HEK293 (cell line): ENCODE results near the gene CDC25C.

Experiments used
- EGR2 ChIP-seq: fragments of 450-650 bp; formaldehyde crosslinking; IDR thresholded peaks from 2 replicates; pipeline ENCODE4 v1.5.1; 2016; ENCODE audit warnings: low read depth, missing biosample characterization, missing genetic modification characterization
- GLIS2 ChIP-seq: fragments of 450-650 bp; formaldehyde crosslinking; IDR thresholded peaks from 2 replicates; pipeline ENCODE4 v1.5.1; 2016; ENCODE audit warnings: missing biosample characterization, missing genetic modification characterization
- KLF1 ChIP-seq: fragments of 450-650 bp; formaldehyde crosslinking; IDR thresholded peaks from 2 replicates; pipeline ENCODE4 v1.5.1; 2016; ENCODE audit warnings: missing biosample characterization, missing genetic modification characterization
- KLF16 ChIP-seq: fragments of 450-650 bp; formaldehyde crosslinking; IDR thresholded peaks from 2 replicates; pipeline ENCODE4 v1.5.1; 2017; ENCODE audit warnings: missing biosample characterization, missing genetic modification characterization
- KLF7 ChIP-seq: fragments of 450-650 bp; formaldehyde crosslinking; IDR thresholded peaks from 2 replicates; pipeline ENCODE4 v1.5.1; 2016; ENCODE audit warnings: missing biosample characterization, missing genetic modification characterization, borderline replicate concordance
- PRDM1 ChIP-seq: fragments of 450-650 bp; formaldehyde crosslinking; IDR thresholded peaks from 2 replicates; pipeline ENCODE4; 2016; ENCODE audit warnings: missing biosample characterization, missing genetic modification characterization
- SCRT1 ChIP-seq: fragments of 450-650 bp; formaldehyde crosslinking; IDR thresholded peaks from 2 replicates; pipeline ENCODE4 v1.5.1; 2016; ENCODE audit warnings: missing biosample characterization, missing genetic modification characterization, borderline replicate concordance
- SCRT2 ChIP-seq: fragments of 450-650 bp; formaldehyde crosslinking; IDR thresholded peaks from 2 replicates; pipeline ENCODE4 v1.5.1; 2016; ENCODE audit warnings: missing biosample characterization, missing genetic modification characterization
- YY2 ChIP-seq: fragments of 450-650 bp; formaldehyde crosslinking; IDR thresholded peaks from 2 replicates; pipeline ENCODE4 v1.5.1; 2016; ENCODE audit warnings: missing biosample characterization, missing genetic modification characterization
- ZBTB48 ChIP-seq: fragments of 450-650 bp; formaldehyde crosslinking; IDR thresholded peaks from 2 replicates; pipeline ENCODE4 v1.5.1; 2016; ENCODE audit warnings: missing biosample characterization, missing genetic modification characterization
- ZFP69B ChIP-seq: fragments of 450-650 bp; formaldehyde crosslinking; IDR thresholded peaks from 2 replicates; pipeline ENCODE4 v1.5.1; 2016; ENCODE audit warnings: missing biosample characterization, missing genetic modification characterization
- ZNF146 ChIP-seq: fragments of 450-650 bp; formaldehyde crosslinking; IDR thresholded peaks from 2 replicates; pipeline ENCODE4 v1.5.1; 2016; ENCODE audit warnings: missing biosample characterization, missing genetic modification characterization
- ZNF211 ChIP-seq: fragments of 450-650 bp; formaldehyde crosslinking; IDR thresholded peaks from 2 replicates; pipeline ENCODE4 v1.5.1; 2016; ENCODE audit warnings: low read depth, missing biosample characterization, missing genetic modification characterization
- ZNF274 ChIP-seq, 2 experiments: fragments of 200-500 bp in 1 of 2; fragments of 450-650 bp in 1 of 2; sonication (Bioruptor generic) in 1 of 2; formaldehyde crosslinking in 1 of 2; IDR thresholded peaks; 2 replicates each; pipeline versions ENCODE4 v1.5.1 to v1.6.1; 2014 to 2016; ENCODE audit warnings: borderline replicate concordance in 1 of 2, inconsistent platforms in 1 of 2, low read length in 1 of 2, missing biosample characterization in 1 of 2, missing genetic modification characterization in 1 of 2
- ZNF302 ChIP-seq: fragments of 450-650 bp; formaldehyde crosslinking; IDR thresholded peaks from 2 replicates; pipeline ENCODE4 v1.5.1; 2016; ENCODE audit warnings: missing biosample characterization, missing genetic modification characterization, low read depth
- ZNF561 ChIP-seq: fragments of 450-650 bp; IDR thresholded peaks from 2 replicates; pipeline ENCODE4 v1.5.1; 2018; ENCODE audit warnings: missing biosample characterization, missing genetic modification characterization, borderline replicate concordance
- ZNF658 ChIP-seq: fragments of 450-650 bp; formaldehyde crosslinking; IDR thresholded peaks from 2 replicates; pipeline ENCODE4; 2016; ENCODE audit warnings: missing biosample characterization, missing genetic modification characterization
- ZNF791 ChIP-seq: fragments of 450-650 bp; formaldehyde crosslinking; IDR thresholded peaks from 2 replicates; pipeline ENCODE4 v1.5.1; 2016; ENCODE audit warnings: missing biosample characterization, missing genetic modification characterization
- ZNF792 ChIP-seq: fragments of 450-650 bp; formaldehyde crosslinking; IDR thresholded peaks from 2 replicates; pipeline ENCODE4 v1.5.1; 2016; ENCODE audit warnings: missing biosample characterization, missing genetic modification characterization
- ZNF843 ChIP-seq: fragments of 450-650 bp; formaldehyde crosslinking; IDR thresholded peaks from 2 replicates; pipeline ENCODE4 v1.5.1; 2016; ENCODE audit warnings: missing biosample characterization, missing genetic modification characterization
- ZSCAN30 ChIP-seq: fragments of 450-650 bp; IDR thresholded peaks from 2 replicates; pipeline ENCODE4 v1.5.1; 2018; ENCODE audit warnings: missing biosample characterization, mild to moderate bottlenecking, missing genetic modification characterization, moderate library complexity
- TF ChIP-seq, protein P1 (sequence below): fragments of 450-650 bp; formaldehyde crosslinking; IDR thresholded peaks from 2 replicates; pipeline ENCODE4 v1.5.1; 2016; ENCODE audit warnings: missing biosample characterization, missing genetic modification characterization
- TF ChIP-seq, protein P2 (sequence below): fragments of 450-650 bp; formaldehyde crosslinking; IDR thresholded peaks from 2 replicates; pipeline ENCODE4 v1.5.1; 2017; ENCODE audit warnings: missing biosample characterization, mild to moderate bottlenecking, missing genetic modification characterization, moderate library complexity
- TF ChIP-seq, protein P3 (sequence below): fragments of 450-650 bp; formaldehyde crosslinking; optimal IDR thresholded peaks from 2 replicates; pipeline ENCODE3; 2016; ENCODE audit warnings: missing biosample characterization, mild to moderate bottlenecking, missing genetic modification characterization
- TF ChIP-seq, protein P4 (sequence below): fragments of 450-650 bp; formaldehyde crosslinking; conservative IDR thresholded peaks from 2 replicates; pipeline ENCODE4 v1.5.1; 2016; ENCODE audit warnings: low read depth, missing biosample characterization, missing genetic modification characterization
- TF ChIP-seq, protein P5 (sequence below): fragments of 450-650 bp; formaldehyde crosslinking; IDR thresholded peaks from 2 replicates; pipeline ENCODE4 v1.5.1; 2016; ENCODE audit warnings: missing biosample characterization, missing genetic modification characterization
- TF ChIP-seq, protein P6 (sequence below): fragments of 450-650 bp; IDR thresholded peaks from 2 replicates; pipeline ENCODE4 v1.5.1; 2018; ENCODE audit warnings: missing biosample characterization, mild to moderate bottlenecking, missing genetic modification characterization

The CDC25C gene

DNA sequence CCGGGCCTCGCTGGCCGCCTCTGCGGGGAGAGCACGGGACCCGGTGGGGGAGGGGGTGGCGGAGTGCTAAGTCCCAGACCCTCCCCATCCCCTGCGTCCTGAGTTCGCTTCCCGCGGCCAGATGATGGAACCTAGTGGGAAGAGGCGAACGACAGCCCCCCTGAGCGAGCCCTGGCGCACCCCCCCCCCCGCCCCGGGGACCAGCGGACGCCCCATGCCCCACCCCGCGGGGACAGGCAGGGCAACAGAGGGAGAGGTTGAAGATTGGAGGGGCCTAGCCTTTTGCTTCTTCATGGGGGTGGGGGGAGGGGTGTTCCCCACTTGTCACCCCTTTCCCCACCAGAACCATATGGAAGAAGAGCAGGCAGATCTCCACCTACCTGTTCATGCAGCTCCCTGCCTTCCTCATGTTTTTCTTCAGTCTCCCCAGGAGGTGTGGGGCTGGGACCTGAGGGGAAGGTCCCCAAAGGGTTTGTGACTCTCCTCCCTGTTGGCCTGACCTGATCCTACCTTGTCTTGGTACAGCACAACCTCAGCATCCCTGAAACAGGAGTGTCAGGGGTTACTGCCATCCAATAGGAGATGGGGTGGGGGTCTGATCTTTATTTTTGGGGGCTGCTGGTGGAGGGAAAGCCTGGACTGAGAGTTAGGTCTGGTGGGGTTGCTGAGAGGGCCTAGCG lies 6.9 kb upstream of the CDC25C start (continued):
- TF ChIP-seq, protein P1, sequence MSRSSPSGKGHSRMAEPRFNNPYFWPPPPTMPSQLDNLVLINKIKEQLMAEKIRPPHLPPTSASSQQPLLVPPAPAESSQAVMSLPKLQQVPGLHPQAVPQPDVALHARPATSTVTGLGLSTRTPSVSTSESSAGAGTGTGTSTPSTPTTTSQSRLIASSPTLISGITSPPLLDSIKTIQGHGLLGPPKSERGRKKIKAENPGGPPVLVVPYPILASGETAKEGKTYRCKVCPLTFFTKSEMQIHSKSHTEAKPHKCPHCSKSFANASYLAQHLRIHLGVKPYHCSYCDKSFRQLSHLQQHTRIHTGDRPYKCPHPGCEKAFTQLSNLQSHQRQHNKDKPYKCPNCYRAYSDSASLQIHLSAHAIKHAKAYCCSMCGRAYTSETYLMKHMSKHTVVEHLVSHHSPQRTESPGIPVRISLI: no peak
- TF ChIP-seq ZNF146 (tag by site-specific recombination): no peak
- no peak for TF ChIP-seq ZNF792 (tag by site-specific recombination)
- TF ChIP-seq, protein P2, sequence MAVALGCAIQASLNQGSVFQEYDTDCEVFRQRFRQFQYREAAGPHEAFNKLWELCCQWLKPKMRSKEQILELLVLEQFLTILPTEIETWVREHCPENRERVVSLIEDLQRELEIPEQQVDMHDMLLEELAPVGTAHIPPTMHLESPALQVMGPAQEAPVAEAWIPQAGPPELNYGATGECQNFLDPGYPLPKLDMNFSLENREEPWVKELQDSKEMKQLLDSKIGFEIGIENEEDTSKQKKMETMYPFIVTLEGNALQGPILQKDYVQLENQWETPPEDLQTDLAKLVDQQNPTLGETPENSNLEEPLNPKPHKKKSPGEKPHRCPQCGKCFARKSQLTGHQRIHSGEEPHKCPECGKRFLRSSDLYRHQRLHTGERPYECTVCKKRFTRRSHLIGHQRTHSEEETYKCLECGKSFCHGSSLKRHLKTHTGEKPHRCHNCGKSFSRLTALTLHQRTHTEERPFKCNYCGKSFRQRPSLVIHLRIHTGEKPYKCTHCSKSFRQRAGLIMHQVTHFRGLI (tag by site-specific recombination): no peak
- TF ChIP-seq, protein P3, sequence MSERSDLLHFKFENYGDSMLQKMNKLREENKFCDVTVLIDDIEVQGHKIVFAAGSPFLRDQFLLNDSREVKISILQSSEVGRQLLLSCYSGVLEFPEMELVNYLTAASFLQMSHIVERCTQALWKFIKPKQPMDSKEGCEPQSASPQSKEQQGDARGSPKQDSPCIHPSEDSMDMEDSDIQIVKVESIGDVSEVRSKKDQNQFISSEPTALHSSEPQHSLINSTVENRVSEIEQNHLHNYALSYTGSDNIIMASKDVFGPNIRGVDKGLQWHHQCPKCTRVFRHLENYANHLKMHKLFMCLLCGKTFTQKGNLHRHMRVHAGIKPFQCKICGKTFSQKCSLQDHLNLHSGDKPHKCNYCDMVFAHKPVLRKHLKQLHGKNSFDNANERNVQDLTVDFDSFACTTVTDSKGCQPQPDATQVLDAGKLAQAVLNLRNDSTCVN (tag by site-specific recombination): peak; percentile 2
- TF ChIP-seq KLF1: peak; percentile 53; the same call in 1 of the 2 replicates
- 0 out of 2 replicates have a peak, but pooled peaks have one; percentile 17 for TF ChIP-seq ZNF561 (tag by site-specific recombination)
- TF ChIP-seq ZNF843 (tag by site-specific recombination): no peak
- TF ChIP-seq, protein P4, sequence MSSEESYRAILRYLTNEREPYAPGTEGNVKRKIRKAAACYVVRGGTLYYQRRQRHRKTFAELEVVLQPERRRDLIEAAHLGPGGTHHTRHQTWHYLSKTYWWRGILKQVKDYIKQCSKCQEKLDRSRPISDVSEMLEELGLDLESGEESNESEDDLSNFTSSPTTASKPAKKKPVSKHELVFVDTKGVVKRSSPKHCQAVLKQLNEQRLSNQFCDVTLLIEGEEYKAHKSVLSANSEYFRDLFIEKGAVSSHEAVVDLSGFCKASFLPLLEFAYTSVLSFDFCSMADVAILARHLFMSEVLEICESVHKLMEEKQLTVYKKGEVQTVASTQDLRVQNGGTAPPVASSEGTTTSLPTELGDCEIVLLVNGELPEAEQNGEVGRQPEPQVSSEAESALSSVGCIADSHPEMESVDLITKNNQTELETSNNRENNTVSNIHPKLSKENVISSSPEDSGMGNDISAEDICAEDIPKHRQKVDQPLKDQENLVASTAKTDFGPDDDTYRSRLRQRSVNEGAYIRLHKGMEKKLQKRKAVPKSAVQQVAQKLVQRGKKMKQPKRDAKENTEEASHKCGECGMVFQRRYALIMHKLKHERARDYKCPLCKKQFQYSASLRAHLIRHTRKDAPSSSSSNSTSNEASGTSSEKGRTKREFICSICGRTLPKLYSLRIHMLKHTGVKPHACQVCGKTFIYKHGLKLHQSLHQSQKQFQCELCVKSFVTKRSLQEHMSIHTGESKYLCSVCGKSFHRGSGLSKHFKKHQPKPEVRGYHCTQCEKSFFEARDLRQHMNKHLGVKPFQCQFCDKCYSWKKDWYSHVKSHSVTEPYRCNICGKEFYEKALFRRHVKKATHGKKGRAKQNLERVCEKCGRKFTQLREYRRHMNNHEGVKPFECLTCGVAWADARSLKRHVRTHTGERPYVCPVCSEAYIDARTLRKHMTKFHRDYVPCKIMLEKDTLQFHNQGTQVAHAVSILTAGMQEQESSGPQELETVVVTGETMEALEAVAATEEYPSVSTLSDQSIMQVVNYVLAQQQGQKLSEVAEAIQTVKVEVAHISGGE: 0 out of 2 replicates have a peak, but pooled peaks have one; percentile 18
- TF ChIP-seq ZNF791 (tag by site-specific recombination): no peak
- peak; percentile 73 for TF ChIP-seq EGR2 (tag by site-specific recombination)
- TF ChIP-seq KLF7: no peak
- TF ChIP-seq ZFP69B (tag by site-specific recombination): no peak
- TF ChIP-seq SCRT2 (tag by site-specific recombination): no peak
- no peak for TF ChIP-seq ZNF302 (tag by site-specific recombination)
- no peak for TF ChIP-seq YY2 (tag by site-specific recombination)
- TF ChIP-seq, protein P5, sequence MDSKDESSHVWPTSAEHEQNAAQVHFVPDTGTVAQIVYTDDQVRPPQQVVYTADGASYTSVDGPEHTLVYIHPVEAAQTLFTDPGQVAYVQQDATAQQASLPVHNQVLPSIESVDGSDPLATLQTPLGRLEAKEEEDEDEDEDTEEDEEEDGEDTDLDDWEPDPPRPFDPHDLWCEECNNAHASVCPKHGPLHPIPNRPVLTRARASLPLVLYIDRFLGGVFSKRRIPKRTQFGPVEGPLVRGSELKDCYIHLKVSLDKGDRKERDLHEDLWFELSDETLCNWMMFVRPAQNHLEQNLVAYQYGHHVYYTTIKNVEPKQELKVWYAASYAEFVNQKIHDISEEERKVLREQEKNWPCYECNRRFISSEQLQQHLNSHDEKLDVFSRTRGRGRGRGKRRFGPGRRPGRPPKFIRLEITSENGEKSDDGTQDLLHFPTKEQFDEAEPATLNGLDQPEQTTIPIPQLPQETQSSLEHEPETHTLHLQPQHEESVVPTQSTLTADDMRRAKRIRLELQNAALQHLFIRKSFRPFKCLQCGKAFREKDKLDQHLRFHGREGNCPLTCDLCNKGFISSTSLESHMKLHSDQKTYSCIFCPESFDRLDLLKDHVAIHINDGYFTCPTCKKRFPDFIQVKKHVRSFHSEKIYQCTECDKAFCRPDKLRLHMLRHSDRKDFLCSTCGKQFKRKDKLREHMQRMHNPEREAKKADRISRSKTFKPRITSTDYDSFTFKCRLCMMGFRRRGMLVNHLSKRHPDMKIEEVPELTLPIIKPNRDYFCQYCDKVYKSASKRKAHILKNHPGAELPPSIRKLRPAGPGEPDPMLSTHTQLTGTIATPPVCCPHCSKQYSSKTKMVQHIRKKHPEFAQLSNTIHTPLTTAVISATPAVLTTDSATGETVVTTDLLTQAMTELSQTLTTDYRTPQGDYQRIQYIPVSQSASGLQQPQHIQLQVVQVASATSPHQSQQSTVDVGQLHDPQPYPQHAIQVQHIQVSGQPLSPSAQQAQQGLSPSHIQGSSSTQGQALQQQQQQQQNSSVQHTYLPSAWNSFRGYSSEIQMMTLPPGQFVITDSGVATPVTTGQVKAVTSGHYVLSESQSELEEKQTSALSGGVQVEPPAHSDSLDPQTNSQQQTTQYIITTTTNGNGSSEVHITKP (tag by site-specific recombination): no peak
- TF ChIP-seq ZNF658 (tag by site-specific recombination): no peak
- no peak for TF ChIP-seq ZNF211 (tag by site-specific recombination)
- no peak for TF ChIP-seq SCRT1
- TF ChIP-seq GLIS2 (tag by site-specific recombination): peak; percentile 77
- TF ChIP-seq ZSCAN30 (tag by site-specific recombination): no peak
- no peak for TF ChIP-seq ZBTB48
- TF ChIP-seq, protein P6, sequence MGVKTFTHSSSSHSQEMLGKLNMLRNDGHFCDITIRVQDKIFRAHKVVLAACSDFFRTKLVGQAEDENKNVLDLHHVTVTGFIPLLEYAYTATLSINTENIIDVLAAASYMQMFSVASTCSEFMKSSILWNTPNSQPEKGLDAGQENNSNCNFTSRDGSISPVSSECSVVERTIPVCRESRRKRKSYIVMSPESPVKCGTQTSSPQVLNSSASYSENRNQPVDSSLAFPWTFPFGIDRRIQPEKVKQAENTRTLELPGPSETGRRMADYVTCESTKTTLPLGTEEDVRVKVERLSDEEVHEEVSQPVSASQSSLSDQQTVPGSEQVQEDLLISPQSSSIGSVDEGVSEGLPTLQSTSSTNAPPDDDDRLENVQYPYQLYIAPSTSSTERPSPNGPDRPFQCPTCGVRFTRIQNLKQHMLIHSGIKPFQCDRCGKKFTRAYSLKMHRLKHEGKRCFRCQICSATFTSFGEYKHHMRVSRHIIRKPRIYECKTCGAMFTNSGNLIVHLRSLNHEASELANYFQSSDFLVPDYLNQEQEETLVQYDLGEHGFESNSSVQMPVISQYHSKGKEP (tag by site-specific recombination): no peak
- no peak for TF ChIP-seq PRDM1 (tag by site-specific recombination)
- TF ChIP-seq KLF16 (tag by site-specific recombination): no peak
- no peak for TF ChIP-seq ZNF274 (IDR thresholded peaks at IDR 0.05; ENCODE audit: low read length)
- no peak for TF ChIP-seq ZNF274 (tag by site-specific recombination; IDR thresholded peaks at IDR 0.05; ENCODE audit: borderline replicate concordance)
